GM21360 (cell line): ENCODE results near the gene C11orf42.
"Not testable (repeated sequence)": the region's sequence is repeated elsewhere in the genome, so short reads cannot be mapped to it uniquely, and the experiment has no call there.

Source experiments
- ATAC-seq: cut with Tn5 transposase; IDR thresholded peaks from one replicate; pipeline ENCODE4 v1.9.1; 2021; ENCODE audit warnings: mild to moderate bottlenecking, moderate library complexity; ENCODE audit not compliant: unreplicated experiment

Gene C11orf42

GRCh38 chr11:6219359-6219758, 14.0 kb downstream of the C11orf42 start:
- no peak for ATAC-seq

- ATAC-seq: no peak
Observed at GRCh38 chr11:6223854-6224253, 18.5 kb downstream of the C11orf42 start.

- no peak for ATAC-seq
Observed at GRCh38 chr11:6224421-6224820, 19.1 kb downstream of the C11orf42 start.

DNA sequence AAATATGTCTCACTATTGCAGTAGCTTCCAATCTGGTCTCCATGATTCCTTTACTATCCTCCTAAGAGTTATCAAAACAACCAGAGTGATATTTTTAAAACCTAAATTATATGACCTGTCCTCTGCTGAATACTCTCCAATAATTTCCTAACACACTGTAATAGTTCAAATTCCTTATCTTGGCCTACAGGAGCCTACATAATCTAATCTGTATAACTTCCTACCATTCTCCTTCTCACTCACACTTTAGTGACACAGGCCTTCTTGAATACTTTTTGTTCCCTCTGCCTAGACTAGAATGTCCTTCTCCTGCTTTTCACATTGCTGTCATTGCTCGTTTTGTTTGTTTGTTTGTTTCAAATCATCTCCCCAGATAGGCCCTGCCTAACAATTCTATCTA, 19.7 kb downstream of the C11orf42 start:
- ATAC-seq: no peak

- ATAC-seq: no peak
Observed at GRCh38 chr11:6225896-6226295, 20.5 kb downstream of the C11orf42 start.

DNA sequence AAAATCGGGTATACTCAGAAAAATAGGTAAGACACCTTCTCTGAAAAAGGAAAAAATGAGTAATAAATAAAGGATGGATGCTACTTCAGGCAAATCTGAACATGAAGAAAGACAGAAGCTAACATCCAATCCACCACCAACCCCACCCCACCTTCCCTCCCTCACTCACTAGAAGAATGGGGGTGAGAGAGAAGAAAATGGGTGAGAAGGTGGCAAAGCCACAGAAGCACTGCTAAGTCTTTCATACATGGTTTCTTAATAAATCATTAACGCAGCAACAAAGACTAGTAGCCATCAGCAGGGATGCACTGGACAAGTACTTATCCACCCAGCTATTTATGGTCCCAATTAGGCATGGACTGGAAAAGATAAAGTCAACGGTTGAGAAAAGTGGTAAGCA, 23.2 kb downstream of the C11orf42 start:
- ATAC-seq: no peak

- no peak for ATAC-seq
Observed at GRCh38 chr11:6229911-6230310, 24.6 kb downstream of the C11orf42 start.

GRCh38 chr11:6232899-6233298, 27.5 kb downstream of the C11orf42 start:
- no peak for ATAC-seq

DNA sequence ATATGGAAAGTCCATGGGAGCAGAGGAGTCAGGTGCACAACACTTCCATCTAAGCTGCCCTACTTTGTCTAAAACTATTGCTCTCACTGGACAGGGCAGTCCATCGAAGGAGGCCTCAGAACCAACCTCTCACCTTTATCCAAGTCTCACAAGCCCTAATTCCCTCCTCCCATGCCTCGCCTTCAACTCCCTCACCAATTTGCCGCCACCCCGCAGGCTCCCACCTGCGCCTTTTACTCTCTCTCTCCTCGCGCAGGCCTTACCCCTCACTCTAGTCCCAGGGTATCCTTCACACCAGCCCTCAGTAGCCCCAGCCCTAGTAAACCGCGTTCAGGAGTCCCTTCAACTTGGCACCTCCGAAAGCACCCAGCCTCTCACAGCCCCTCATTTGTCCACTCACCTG, 28.6 kb downstream of the C11orf42 start:
- no peak for ATAC-seq

DNA sequence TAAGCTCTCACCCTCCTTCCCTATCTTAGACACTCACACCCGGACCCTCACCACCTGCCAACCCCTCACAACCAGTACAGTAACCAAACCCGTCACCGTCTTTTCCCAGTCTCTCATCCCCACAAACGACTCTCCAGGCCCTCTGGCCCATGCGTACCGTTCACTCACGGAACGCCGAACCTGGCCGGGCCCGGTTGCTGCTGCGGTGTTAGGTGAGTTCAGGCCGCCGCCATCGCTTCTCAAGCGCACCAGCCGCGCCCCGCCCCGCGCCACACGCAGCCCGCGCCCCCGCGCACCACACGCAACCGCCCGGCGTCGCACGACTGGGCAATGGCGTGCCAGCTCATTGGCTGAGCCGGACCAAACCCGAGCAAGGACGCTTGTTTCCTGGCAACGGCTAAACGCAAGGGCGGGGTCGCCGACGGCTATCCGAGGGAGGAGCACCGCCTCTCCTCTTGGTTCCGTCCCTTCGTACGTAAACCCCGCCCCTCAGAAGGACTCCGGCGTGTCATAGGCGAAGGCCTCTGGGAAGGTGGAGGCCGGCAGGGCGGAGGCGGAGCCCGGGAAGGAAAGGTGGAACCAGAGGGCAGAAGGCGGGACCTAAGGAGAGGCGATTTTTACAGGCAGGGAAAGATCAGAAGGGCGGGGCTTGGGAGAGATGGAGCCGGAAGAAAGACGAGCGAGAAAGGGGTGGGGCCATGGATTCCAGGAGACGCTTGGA, 29.2 kb downstream of the C11orf42 start, which contains the start of gene FHIP1B:
Gene FHIP1B, minus strand, starts transcription at position 250 of the 721 bp plus-strand sequence. CDS start 10,120 bp downstream, outside the sequence.
- peak; percentile 94 for ATAC-seq

DNA sequence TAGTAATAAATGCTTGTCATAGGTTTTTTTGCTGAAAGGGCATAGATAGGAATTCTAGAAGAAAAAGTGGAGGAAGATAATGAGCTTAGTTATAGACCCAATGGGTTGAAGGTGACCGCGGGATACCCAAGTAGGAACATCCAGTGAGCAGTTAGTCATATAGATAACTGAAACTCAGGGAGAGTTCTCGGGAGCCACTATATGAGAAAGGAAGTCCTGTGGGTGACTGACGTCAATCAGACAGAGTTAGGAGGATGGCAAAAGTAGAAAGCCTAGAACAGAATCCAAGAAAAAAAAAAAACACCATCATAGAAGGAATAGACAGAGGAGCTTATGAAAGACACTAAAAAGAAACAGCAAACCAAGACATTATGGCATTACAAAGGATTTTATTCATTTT, 31.9 kb downstream of the C11orf42 start:
- no peak for ATAC-seq

DNA sequence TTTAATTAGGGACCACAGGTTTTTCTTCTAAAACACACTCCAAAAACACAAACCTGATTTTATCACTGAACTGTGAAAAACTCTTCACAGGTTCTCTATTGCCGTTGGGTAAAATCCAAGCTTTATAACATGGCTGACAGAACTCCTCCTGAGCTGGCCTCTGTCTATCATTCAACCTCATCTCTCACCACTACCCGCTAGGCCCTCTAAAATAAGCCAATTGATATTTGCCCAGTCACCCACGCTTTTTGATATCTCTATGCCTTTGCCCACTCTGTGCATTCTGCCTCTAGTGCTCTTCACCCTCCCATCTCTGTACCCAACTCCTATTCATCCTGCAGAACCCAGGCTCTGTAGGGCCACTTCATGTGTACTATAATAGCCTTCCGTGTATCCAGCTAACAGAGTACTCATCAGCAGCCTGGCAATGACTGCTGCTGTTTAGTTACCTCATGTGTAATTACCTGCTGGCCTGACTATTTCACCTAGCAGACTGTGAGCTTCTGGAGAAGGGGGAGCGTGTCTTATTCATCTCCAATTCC, 32.5 kb downstream of the C11orf42 start:
- no peak for ATAC-seq

DNA sequence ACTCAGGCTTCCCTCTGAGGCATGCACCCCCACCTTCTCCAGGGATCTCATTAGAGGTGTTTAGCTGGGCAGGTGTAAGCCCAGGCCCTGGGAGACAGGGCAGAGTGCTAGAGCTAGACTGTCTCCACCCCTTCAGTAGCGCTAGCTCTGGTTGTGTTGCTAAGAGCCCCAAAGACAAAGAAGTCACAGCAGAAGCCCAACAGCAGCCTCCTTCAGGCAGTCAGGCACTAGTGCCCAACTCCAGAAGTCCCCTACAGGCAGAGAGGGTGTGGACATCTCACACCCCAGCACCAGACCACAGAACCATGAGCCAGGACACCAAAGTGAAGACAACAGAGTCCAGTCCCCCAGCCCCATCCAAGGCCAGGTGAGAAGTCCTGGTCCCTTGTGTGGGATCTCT, 33.5 kb downstream of the C11orf42 start, which contains the start of gene CNGA4:
Gene CNGA4, plus strand, starts transcription at position 188 of the 400 bp plus-strand sequence. Its CDS starts 118 bp downstream, at position 306.
- ATAC-seq: no peak

DNA sequence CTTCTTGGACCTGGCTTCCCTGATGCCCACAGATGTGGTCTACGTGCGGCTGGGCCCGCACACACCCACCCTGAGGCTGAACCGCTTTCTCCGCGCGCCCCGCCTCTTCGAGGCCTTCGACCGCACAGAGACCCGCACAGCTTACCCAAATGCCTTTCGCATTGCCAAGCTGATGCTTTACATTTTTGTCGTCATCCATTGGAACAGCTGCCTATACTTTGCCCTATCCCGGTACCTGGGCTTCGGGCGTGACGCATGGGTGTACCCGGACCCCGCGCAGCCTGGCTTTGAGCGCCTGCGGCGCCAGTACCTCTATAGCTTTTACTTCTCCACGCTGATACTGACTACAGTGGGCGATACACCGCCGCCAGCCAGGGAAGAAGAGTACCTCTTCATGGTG, 34.8 kb downstream of the C11orf42 start:
- ATAC-seq: no peak

- ATAC-seq: no peak
Observed at GRCh38 chr11:6240781-6241180, 35.4 kb downstream of the C11orf42 start.

- no peak for ATAC-seq
Observed at GRCh38 chr11:6241316-6241715, 36.0 kb downstream of the C11orf42 start.

DNA sequence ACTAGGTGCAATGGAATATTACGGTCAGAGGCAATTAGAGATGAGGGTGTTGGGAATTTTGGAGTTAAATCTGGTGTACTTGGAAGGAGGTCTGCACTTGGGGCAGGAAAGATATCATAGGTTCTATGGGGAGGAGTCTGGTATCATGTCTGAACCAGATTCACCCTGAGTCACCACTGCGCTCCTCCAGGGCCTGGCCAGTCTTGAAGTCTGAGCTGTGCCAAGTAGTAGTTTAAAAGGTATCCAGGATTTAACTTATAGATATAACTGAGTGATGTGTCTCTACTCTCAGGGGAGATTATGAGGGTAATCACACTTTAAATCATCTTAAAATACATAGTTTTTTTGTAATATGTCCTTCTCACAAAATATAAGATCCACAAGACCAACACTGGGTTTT, 40.2 kb downstream of the C11orf42 start:
- ATAC-seq: no peak

- ATAC-seq: no peak
Observed at GRCh38 chr11:6248248-6248647, 42.9 kb downstream of the C11orf42 start.

- not testable (repeated sequence) for ATAC-seq
Observed at GRCh38 chr11:6248897-6249296, 43.5 kb downstream of the C11orf42 start.

DNA sequence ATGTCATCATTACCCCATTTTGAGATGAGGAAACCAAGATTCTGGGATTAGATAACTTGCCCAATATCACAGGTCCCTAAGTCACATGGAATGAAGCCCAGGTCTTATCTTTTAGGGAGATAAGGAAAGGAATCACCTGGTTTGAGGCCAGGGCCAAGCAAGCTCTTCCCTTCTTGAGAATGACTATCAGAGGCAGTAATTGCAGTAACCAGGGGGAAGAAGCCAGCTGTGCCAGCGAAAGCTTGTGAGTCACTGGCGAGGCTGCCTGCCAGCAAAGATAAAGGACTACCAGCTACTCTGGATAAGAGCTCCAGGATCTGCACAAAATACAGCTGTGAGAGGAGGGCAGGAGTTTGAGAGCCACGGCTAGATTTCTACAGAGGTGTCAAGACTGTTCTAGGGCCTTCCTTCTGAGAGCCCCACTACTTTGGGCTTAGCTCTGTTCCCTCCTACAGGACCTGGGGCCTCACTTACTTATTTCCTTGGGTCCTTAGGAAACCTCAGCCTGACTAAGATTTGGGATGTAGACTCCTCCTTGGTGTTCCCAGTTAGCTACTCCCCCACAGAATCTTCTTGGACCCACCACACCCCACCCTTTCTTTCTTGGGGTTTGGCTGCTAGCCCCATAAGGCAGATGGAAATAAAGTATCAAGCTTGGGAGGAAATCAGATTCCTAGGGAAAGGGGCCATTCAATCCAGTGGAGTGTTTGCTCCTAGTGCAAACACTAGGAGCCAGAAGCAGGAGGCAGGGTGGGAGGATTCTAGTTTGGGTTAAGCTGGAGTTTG, 44.6 kb downstream of the C11orf42 start:
- no peak for ATAC-seq

DNA sequence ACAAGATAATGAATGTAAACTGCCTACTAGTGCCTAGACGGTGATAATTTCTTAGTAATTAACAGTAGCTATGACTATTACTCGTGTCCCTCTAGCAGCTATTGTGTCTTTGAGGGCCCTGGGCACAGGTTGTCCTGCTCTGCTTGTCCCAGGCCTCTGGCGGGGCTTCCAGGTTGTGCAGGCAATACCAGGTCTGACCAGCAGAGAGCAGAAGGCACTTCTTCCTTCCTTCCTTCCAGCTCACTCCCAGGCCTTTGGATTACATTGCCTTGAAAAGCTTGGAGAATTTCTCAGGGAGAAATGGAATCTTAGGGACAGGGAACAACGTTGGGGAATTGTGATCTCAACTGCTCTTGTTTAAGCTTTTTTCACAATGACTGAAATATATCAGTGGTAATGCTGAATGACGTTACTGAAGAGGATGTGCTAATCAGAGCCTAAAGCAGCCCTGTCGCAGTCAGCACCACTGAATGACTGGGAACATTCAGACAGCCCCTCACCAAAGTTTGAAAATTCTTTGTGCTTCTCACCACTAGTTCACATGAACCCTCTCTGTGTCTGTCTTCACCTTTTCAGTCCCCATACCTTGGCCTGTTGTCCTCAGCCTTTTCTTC, 45.9 kb downstream of the C11orf42 start:
- peak; percentile 66 for ATAC-seq
